Prostate gland (tissue), 2 donors: Measurements from ENCODE around the gene ANO2. TPM values are rescaled to one million over a fixed set of nuclear protein-coding genes. Genes with fewer than 3 reads are reported as not detected.

Experiments
- DNase-seq: peaks from one replicate; pipeline ENCODE4 v3.0.0-alpha.2; 2019; ENCODE audit warnings: low spot score
- H3K27ac ChIP-seq, 2 donors: fragments of 200-600 bp; sonication (generic); 2 replicates each; pipeline ENCODE4 v1.5.1; 2017 to 2019
- H3K27me3 ChIP-seq: fragments of 200-600 bp; sonication (generic); replicated peaks from 2 replicates; pipeline ENCODE4 v1.5.1; 2019; ENCODE audit not compliant: insufficient read depth
- H3K36me3 ChIP-seq, 2 donors: fragments of 200-600 bp; sonication (generic); 1 replicate in 1 of 2; 2 replicates in 1 of 2; pipeline versions ENCODE4 v1.5.1 to v1.8.1; 2017 to 2019
- H3K4me1 ChIP-seq: fragments of 200-600 bp; sonication (generic); replicated peaks from 2 replicates; pipeline ENCODE4 v1.5.1; 2019
- H3K4me3 ChIP-seq, 2 donors: fragments of 200-600 bp; sonication (generic); 2 replicates each; pipeline ENCODE4 v1.5.1; 2017 to 2019
- H3K9me3 ChIP-seq: fragments of 200-600 bp; sonication (generic); 2 replicates; pipeline ENCODE4 v1.5.1; 2017
- CTCF ChIP-seq, 4 experiments: fragments of 200-600 bp in 2 of 4; fragments of 450-650 bp in 2 of 4; sonication (generic) in 2 of 4; IDR thresholded peaks; 1 replicate in 3 of 4; 2 replicates in 1 of 4; pipeline ENCODE4 v1.5.1; 2016 to 2019; ENCODE audit warnings: antibody characterized with exemption in 4 of 4, mild to moderate bottlenecking in 2 of 4, moderate library complexity in 2 of 4
- POLR2A ChIP-seq: fragments of 450-650 bp; IDR thresholded peaks from one replicate; pipeline ENCODE4 v1.6.1; 2016; ENCODE audit warnings: antibody characterized with exemption, mild to moderate bottlenecking
- POLR2AphosphoS5 ChIP-seq: sonication (generic); formaldehyde crosslinking; IDR thresholded peaks from one replicate; pipeline ENCODE4 v1.6.1; 2017; ENCODE audit warnings: antibody characterized with exemption
- WGBS: methylation state at CpG from one replicate; pipeline ENCODE4 v1.1.5; 2018; 5-methylcytosine and 5-hydroxymethylcytosine counted together
- intact Hi-C: fragments of 100-400 bp; cut with DNase I; formaldehyde crosslinking; loops from one replicate; pipeline ENCODE4 v1.14.2; 2022
- total RNA-seq, 2 donors: library from RNA; depleted of rRNA; stranded (reverse); fragments of >200 nt; gene quantifications; one replicate each; pipeline ENCODE4 v1.1.0, GENCODE V29; 2016

Gene ANO2
- total RNA-seq, 2 donors from 2014 or later, result 0.64 to 7.0 TPM

DNA sequence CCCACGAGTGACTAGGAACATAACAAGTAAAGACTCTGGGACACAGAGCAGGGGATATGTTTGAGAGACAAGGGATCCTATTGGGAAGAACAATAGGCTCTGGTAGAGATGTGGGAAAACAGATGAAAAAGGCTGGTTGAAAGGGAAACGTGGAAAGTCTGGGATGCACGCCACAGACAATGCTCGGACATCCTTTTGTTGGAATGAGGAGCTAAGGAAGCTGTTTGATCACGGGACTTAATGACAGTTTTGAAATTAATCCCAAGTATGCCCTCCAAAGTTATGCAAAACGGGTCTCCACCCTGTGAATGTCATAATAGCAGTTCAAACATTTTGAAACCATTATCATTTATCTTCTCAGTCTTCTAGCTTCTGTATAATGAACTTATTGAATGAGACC, 31.7 kb upstream of the ANO2 start:
- Histone ChIP-seq H3K4me1 (no peaks in the 10 kb centered on the region), H3K36me3 (no peaks in the 10 kb centered on the region), H3K9me3 (no peaks in the 10 kb centered on the region), H3K27ac (no peak overlapping the region), H3K27me3 (no peaks in the 10 kb centered on the region), H3K4me3 (no peak overlapping the region)
- TF ChIP-seq POLR2A, result no peak
- no peak for TF ChIP-seq CTCF (IDR thresholded peaks at IDR 0.05)
- no peak for TF ChIP-seq POLR2AphosphoS5
- intact Hi-C loops, result no loop called here
- 50% methylated on average over 6 of the region's 6 CpGs for WGBS
- no peak for DNase-seq

DNA sequence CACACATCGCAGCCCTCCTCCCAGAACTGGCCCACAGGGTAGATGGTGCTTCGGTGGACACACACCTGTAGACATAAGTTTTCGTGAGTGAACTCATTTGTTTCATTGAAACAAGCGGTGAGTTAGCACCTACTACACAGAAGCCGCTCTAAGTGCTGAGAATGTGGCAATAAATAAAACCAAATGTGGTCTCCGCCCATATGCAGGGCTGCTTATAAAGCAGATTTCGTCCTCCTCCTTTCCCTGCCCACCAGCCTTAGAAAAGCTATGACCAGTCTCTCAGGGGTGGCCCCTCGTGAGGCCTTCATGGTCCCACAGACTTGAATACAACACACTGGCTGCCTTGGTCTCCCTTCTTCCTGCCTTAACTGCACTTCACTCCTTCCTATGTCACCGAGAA, 31.1 kb upstream of the ANO2 start:
- no peak overlapping the region for H3K27ac ChIP-seq
- H3K9me3 ChIP-seq, result no peaks in the 10 kb centered on the region
- no peak overlapping the region for H3K4me3 ChIP-seq
- no peaks in the 10 kb centered on the region for H3K36me3 ChIP-seq
- no peaks in the 10 kb centered on the region for H3K27me3 ChIP-seq
- H3K4me1 ChIP-seq, result no peaks in the 10 kb centered on the region
- 91% methylated on average over 9 of the region's 9 CpGs for WGBS
- DNase-seq, result no peak
- intact Hi-C loops, result no loop called here
- TF ChIP-seq POLR2A (no peak), POLR2AphosphoS5 (no peak), CTCF (IDR thresholded peaks at IDR 0.05) (no peak)

- WGBS, result 80% methylated on average over 8 of the region's 8 CpGs
- Histone ChIP-seq H3K9me3 (no peaks in the 10 kb centered on the region), H3K27ac (no peak overlapping the region), H3K27me3 (no peaks in the 10 kb centered on the region), H3K36me3 (no peaks in the 10 kb centered on the region), H3K4me1 (no peaks in the 10 kb centered on the region), H3K4me3 (no peak overlapping the region)
- TF ChIP-seq POLR2AphosphoS5 (no peak), POLR2A (no peak), CTCF (IDR thresholded peaks at IDR 0.05) (no peak)
- no peak for DNase-seq
- intact Hi-C loops, result no loop called here
These were observed 28.5 kb upstream of the ANO2 start for GRCh38 chr12:5973461-5974115.

DNA sequence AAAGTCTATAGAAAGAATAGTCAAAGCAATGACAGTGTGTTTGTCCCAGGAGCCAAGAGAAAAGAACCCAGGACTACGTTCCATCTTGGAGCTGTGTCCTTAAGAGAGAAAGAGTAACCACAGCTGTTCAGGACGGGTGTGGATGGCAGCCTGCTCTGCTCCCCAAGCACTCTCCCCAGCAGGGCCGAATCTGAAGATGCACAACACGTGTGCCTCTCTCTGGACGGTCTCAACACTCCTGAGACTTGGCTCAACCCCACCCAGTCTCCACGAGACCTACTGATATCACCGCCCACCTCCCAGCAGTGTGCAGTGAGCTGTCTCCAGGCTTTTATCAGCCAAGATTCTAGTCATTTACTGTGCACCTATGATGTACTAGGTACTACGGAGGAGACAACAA, 27.3 kb upstream of the ANO2 start:
- Histone ChIP-seq H3K27ac (no peak overlapping the region), H3K36me3 (no peaks in the 10 kb centered on the region), H3K4me1 (no peaks in the 10 kb centered on the region), H3K4me3 (no peak overlapping the region), H3K9me3 (no peaks in the 10 kb centered on the region), H3K27me3 (no peaks in the 10 kb centered on the region)
- TF ChIP-seq POLR2AphosphoS5, result no peak
- TF ChIP-seq POLR2A, result no peak
- no peak for TF ChIP-seq CTCF (IDR thresholded peaks at IDR 0.05)
- intact Hi-C loops, result no loop called here
- WGBS, result 60% methylated on average over 8 of the region's 8 CpGs
- DNase-seq, result no peak

DNA sequence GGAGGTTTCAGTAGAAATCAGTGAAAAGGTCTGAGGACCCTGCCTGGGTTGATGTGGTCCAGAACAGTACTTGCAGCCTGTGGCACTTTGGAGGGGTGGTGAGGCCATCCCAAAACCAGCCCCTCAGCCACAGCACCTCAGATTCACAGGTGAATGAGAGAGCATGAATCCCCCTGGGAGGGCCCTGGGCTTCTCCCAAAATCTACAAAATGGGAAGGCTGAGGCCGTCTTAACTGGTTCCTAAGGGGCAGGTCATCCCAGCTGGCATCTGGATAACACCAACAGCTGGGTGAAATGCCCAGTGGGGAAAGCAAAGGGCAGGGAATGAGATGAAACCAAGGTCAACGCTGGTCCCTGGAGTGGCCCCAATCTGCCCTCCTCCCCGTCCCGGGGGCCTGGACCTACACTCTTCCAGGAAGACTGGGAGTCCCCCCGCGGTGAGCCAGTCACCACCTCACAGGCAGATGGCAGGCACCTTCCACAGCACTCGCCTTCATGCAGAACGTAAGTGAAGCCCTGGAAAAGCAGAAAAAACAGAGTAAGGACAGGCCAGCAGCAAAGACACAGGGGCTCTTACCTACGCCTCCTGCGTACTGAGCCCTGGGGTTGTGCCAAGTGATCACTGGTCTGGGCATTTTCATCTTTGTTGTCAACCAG, 26.3 kb upstream of the ANO2 start:
- Histone ChIP-seq H3K27me3 (no peaks in the 10 kb centered on the region), H3K4me3 (no peak overlapping the region), H3K36me3 (no peaks in the 10 kb centered on the region), H3K9me3 (no peaks in the 10 kb centered on the region), H3K4me1 (no peaks in the 10 kb centered on the region), H3K27ac (no peak overlapping the region)
- intact Hi-C loops, result no loop called here
- no peak for DNase-seq
- TF ChIP-seq POLR2AphosphoS5 (no peak), POLR2A (no peak), CTCF (IDR thresholded peaks at IDR 0.05) (no peak)
- 88% methylated on average over 10 of the region's 10 CpGs for WGBS
